AG04450 (cell line): ENCODE results near the gene C20orf144. TPM values are rescaled to one million over a fixed set of nuclear protein-coding genes. Genes with fewer than 3 reads are reported as not detected.

Experiments used
- CTCF ChIA-PET: fragments of 300-600, 350-600 bp; formaldehyde crosslinking; extraction: SDS; loops from one replicate; lab custom pipeline; 2022; ENCODE audit warnings: antibody characterized with exemption, inconsistent platforms; lab: Charles Lee
- POLR2A ChIA-PET: fragments of 350-600 bp; formaldehyde crosslinking; extraction: SDS; loops from one replicate; lab custom pipeline; 2021; ENCODE audit warnings: antibody characterized with exemption, inconsistent platforms; lab: Yijun Ruan, JAX
- DNase-seq: peaks from one replicate; pipeline ENCODE4 v3.0.0-alpha.2; 2011; ENCODE audit warnings: low read depth, low spot score
- H3K27ac ChIP-seq: one replicate; pipeline ENCODE4 v1.5.1; 2012; ENCODE audit warnings: low read depth, low read length, control low read depth
- H3K27me3 ChIP-seq: one replicate; pipeline ENCODE4 v1.6.0; 2012; ENCODE audit warnings: low read length; ENCODE audit not compliant: control insufficient read depth, insufficient read depth
- H3K4me3 ChIP-seq: 2 replicates; pipeline ENCODE4 v1.5.1; 2011; ENCODE audit warnings: mild to moderate bottlenecking, low read depth, low read length, control low read depth
- H3K9me3 ChIP-seq: 2 replicates; pipeline ENCODE4 v1.5.1; 2012; ENCODE audit warnings: low read length; ENCODE audit not compliant: control insufficient read depth, insufficient read depth
- CTCF ChIP-seq: IDR thresholded peaks from 2 replicates; pipeline ENCODE4 v1.5.1; 2011; ENCODE audit warnings: low read depth, low read length, control low read depth, inconsistent platforms
- polyA plus RNA-seq: library from polyadenylated mRNA; depleted of rRNA; stranded (reverse); fragments of >200 nt; gene quantifications from 2 replicates; pipeline ENCODE4 v1.2.3, GENCODE V29; 2011

C20orf144 gene
- polyA plus RNA-seq, 1 experiment, result 0.14 TPM

GRCh38 chr20:33707668-33708067 is 45.5 kb downstream of the C20orf144 start:
- no peaks in the 10 kb centered on the region for H3K27me3 ChIP-seq
- CTCF ChIA-PET, result no interaction called here
- no peaks in the 10 kb centered on the region for H3K9me3 ChIP-seq
- TF ChIP-seq CTCF, result no peak
- no peak for DNase-seq
- no peak overlapping the region for H3K27ac ChIP-seq
- POLR2A ChIA-PET, result no interaction called here
- no peak overlapping the region for H3K4me3 ChIP-seq

- H3K27me3 ChIP-seq, result no peaks in the 10 kb centered on the region
- no peak for DNase-seq
- POLR2A ChIA-PET, result no interaction called here
- H3K27ac ChIP-seq, result no peak overlapping the region
- no peak overlapping the region for H3K4me3 ChIP-seq
- CTCF ChIA-PET, result no interaction called here
- TF ChIP-seq CTCF, result no peak
- H3K9me3 ChIP-seq, result no peaks in the 10 kb centered on the region
These were observed 47.3 kb downstream of the C20orf144 start for GRCh38 chr20:33709398-33709797.

- H3K4me3 ChIP-seq, result no peak overlapping the region
- no peaks in the 10 kb centered on the region for H3K9me3 ChIP-seq
- no peak for DNase-seq
- no peaks in the 10 kb centered on the region for H3K27me3 ChIP-seq
- CTCF ChIA-PET, result no interaction called here
- no peak overlapping the region for H3K27ac ChIP-seq
- no peak for TF ChIP-seq CTCF
- POLR2A ChIA-PET, result no interaction called here
These were observed 47.9 kb downstream of the C20orf144 start for GRCh38 chr20:33709905-33710541.

- H3K27me3 ChIP-seq, result no peaks in the 10 kb centered on the region
- H3K4me3 ChIP-seq, result no peak overlapping the region
- no peak overlapping the region for H3K27ac ChIP-seq
- no peaks in the 10 kb centered on the region for H3K9me3 ChIP-seq
- no peak for DNase-seq
- TF ChIP-seq CTCF, result no peak
- POLR2A ChIA-PET, result no interaction called here
- CTCF ChIA-PET, result no interaction called here
These were observed 48.7 kb downstream of the C20orf144 start for GRCh38 chr20:33710681-33711445.

- H3K4me3 ChIP-seq, result no peak overlapping the region
- DNase-seq, result no peak
- CTCF ChIA-PET, result no interaction called here
- H3K27me3 ChIP-seq, result no peaks in the 10 kb centered on the region
- TF ChIP-seq CTCF, result no peak
- POLR2A ChIA-PET, result no interaction called here
- H3K27ac ChIP-seq, result no peak overlapping the region
- H3K9me3 ChIP-seq, result no peaks in the 10 kb centered on the region
These were observed 49.3 kb downstream of the C20orf144 start for GRCh38 chr20:33711446-33711738.
